ENCODE measurements around the gene ZNF780A. TPM values are rescaled to one million over a fixed set of nuclear protein-coding genes. Genes with fewer than 3 reads are reported as not detected.
"Not testable (repeated sequence)": the region's sequence is repeated elsewhere in the genome, so short reads cannot be mapped to it uniquely, and the experiment has no call there.

The ZNF780A gene
- polyA plus RNA-seq, 1 donor from 2014 or later: 7.4 TPM

DNA sequence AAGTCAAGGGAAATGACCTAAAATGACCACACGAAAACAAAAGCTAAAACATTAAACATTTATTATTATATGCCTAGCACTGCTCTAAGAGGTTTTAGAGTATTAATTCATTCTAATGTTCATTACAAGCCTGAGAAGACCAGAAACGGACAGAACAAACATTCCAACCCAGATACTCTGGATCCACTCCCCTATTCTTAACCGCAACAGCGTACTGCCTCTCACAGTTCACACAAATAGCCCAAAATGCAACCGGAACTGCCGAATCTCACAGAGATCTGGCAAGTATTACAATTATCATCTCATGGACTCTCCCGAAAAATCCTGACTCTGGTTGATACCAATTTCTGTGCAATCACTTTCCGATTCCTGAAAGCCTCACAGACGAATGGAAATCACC is 36.1 kb downstream of the ZNF780A start:
- H3K9ac ChIP-seq (ENCODE audit: low read length): no peak overlapping the region
- H3K79me2 ChIP-seq (replicated peaks; ENCODE audit: insufficient read depth, low read length): peaks cover 43% of the 10 kb centered on the region
- H3K27ac ChIP-seq (ENCODE audit: low read length): no peak overlapping the region

GRCh38 chr19:40053491-40053890 is 37.3 kb downstream of the ZNF780A start:
- H3K9me3 ChIP-seq (ENCODE audit: low read length): peaks cover 17% of the 10 kb centered on the region
- TF ChIP-seq SMC3 (conservative IDR thresholded peaks at IDR 0.05; ENCODE audit: poor library complexity) (no peak), RAD21 (conservative IDR thresholded peaks at IDR 0.05) (no peak), MXI1 (conservative IDR thresholded peaks at IDR 0.05; ENCODE audit: poor library complexity, severe bottlenecking) (no peak), EZH2 (IDR thresholded peaks at IDR 0.05; ENCODE audit: borderline replicate concordance, insufficient read depth, low read length, poor library complexity, severe bottlenecking) (no peak), POLR2AphosphoS5 (IDR thresholded peaks at IDR 0.05) (no peak), EP300 (conservative IDR thresholded peaks at IDR 0.05; ENCODE audit: poor library complexity, severe bottlenecking) (no peak), TAF1 (IDR thresholded peaks at IDR 0.05; ENCODE audit: low read depth) (no peak)
- TF ChIP-seq, protein P1, sequence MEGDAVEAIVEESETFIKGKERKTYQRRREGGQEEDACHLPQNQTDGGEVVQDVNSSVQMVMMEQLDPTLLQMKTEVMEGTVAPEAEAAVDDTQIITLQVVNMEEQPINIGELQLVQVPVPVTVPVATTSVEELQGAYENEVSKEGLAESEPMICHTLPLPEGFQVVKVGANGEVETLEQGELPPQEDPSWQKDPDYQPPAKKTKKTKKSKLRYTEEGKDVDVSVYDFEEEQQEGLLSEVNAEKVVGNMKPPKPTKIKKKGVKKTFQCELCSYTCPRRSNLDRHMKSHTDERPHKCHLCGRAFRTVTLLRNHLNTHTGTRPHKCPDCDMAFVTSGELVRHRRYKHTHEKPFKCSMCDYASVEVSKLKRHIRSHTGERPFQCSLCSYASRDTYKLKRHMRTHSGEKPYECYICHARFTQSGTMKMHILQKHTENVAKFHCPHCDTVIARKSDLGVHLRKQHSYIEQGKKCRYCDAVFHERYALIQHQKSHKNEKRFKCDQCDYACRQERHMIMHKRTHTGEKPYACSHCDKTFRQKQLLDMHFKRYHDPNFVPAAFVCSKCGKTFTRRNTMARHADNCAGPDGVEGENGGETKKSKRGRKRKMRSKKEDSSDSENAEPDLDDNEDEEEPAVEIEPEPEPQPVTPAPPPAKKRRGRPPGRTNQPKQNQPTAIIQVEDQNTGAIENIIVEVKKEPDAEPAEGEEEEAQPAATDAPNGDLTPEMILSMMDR (IDR thresholded peaks at IDR 0.05; ENCODE audit: poor library complexity, severe bottlenecking): no peak
- TF ChIP-seq, protein P2, sequence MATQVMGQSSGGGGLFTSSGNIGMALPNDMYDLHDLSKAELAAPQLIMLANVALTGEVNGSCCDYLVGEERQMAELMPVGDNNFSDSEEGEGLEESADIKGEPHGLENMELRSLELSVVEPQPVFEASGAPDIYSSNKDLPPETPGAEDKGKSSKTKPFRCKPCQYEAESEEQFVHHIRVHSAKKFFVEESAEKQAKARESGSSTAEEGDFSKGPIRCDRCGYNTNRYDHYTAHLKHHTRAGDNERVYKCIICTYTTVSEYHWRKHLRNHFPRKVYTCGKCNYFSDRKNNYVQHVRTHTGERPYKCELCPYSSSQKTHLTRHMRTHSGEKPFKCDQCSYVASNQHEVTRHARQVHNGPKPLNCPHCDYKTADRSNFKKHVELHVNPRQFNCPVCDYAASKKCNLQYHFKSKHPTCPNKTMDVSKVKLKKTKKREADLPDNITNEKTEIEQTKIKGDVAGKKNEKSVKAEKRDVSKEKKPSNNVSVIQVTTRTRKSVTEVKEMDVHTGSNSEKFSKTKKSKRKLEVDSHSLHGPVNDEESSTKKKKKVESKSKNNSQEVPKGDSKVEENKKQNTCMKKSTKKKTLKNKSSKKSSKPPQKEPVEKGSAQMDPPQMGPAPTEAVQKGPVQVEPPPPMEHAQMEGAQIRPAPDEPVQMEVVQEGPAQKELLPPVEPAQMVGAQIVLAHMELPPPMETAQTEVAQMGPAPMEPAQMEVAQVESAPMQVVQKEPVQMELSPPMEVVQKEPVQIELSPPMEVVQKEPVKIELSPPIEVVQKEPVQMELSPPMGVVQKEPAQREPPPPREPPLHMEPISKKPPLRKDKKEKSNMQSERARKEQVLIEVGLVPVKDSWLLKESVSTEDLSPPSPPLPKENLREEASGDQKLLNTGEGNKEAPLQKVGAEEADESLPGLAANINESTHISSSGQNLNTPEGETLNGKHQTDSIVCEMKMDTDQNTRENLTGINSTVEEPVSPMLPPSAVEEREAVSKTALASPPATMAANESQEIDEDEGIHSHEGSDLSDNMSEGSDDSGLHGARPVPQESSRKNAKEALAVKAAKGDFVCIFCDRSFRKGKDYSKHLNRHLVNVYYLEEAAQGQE (IDR thresholded peaks at IDR 0.05; ENCODE audit: borderline replicate concordance): no peak
- no peak overlapping the region for H2AFZ ChIP-seq (ENCODE audit: low read depth, low read length)
- no peak overlapping the region for H3K4me2 ChIP-seq (ENCODE audit: low read length)
- H3K4me3 ChIP-seq (ENCODE audit: low read length): peak overlapping the region; percentile 84
- no peaks in the 10 kb centered on the region for H3F3A ChIP-seq (ENCODE audit: insufficient read depth, low read length, poor library complexity, severe bottlenecking)
- peaks cover 4% of the 10 kb centered on the region for H3K36me3 ChIP-seq (ENCODE audit: insufficient read depth, low read length)
- H3K9me2 ChIP-seq (ENCODE audit: insufficient read depth, low read length): no peaks in the 10 kb centered on the region
- H3K27me3 ChIP-seq (ENCODE audit: insufficient read depth, low read depth, low read length): no peaks in the 10 kb centered on the region
- no peak overlapping the region for H3K27ac ChIP-seq (ENCODE audit: low read length)
- peaks cover 48% of the 10 kb centered on the region for H3K79me2 ChIP-seq (replicated peaks; ENCODE audit: insufficient read depth, low read length)
- H3K9ac ChIP-seq (ENCODE audit: low read length): no peak overlapping the region
- H4K20me1 ChIP-seq (ENCODE audit: insufficient read depth): no peaks in the 10 kb centered on the region

More for the DNA sequence above, 36.1 kb downstream of the ZNF780A start:
- peak overlapping the region; percentile 84 for H3K4me2 ChIP-seq (ENCODE audit: low read length)
- H3K4me3 ChIP-seq (ENCODE audit: low read length): peak overlapping the region; percentile 84
- H4K20me1 ChIP-seq (ENCODE audit: insufficient read depth): no peaks in the 10 kb centered on the region
- no peaks in the 10 kb centered on the region for H3K9me2 ChIP-seq (ENCODE audit: insufficient read depth, low read length)
- H3K9me3 ChIP-seq (ENCODE audit: low read length): peaks cover 25% of the 10 kb centered on the region
- no peak overlapping the region for H2AFZ ChIP-seq (ENCODE audit: low read depth, low read length)
- H3K27me3 ChIP-seq (ENCODE audit: insufficient read depth, low read depth, low read length): no peaks in the 10 kb centered on the region
- H3K36me3 ChIP-seq (ENCODE audit: insufficient read depth, low read length): peaks cover under 1% of the 10 kb centered on the region
- TF ChIP-seq EP300 (conservative IDR thresholded peaks at IDR 0.05; ENCODE audit: poor library complexity, severe bottlenecking): no peak
- no peaks in the 10 kb centered on the region for H3F3A ChIP-seq (ENCODE audit: insufficient read depth, low read length, poor library complexity, severe bottlenecking)

DNA sequence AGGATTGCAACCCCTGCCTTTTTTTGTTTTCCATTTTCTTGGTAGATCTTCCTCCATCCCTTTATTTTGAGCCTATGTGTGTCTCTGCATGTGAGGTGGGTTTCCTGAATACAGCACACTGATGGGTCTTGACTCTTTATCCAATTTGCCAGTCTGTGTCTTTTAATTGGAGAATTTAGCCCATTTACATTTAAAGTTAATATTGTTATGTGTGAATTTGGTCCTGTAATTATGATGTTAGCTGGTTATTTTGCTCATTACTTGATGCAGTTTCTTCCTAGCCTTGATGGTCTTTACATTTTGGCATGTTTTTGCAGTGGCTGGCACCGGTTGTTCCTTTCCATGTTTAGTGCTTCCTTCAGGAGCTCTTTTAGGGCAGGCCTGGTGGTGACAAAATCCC is 49.0 kb downstream of the ZNF780A start:
- not testable (repeated sequence) for H3K4me2 ChIP-seq (ENCODE audit: low read length); H3K27ac ChIP-seq (ENCODE audit: low read length); H3K27me3 ChIP-seq (ENCODE audit: insufficient read depth, low read depth, low read length); H3K9ac ChIP-seq (ENCODE audit: low read length); H3K4me3 ChIP-seq (ENCODE audit: low read length); H3F3A ChIP-seq (ENCODE audit: insufficient read depth, low read length, poor library complexity, severe bottlenecking); H3K9me2 ChIP-seq (ENCODE audit: insufficient read depth, low read length); H2AFZ ChIP-seq (ENCODE audit: low read depth, low read length); H3K79me2 ChIP-seq (replicated peaks; ENCODE audit: insufficient read depth, low read length); H4K20me1 ChIP-seq (ENCODE audit: insufficient read depth)
- Histone ChIP-seq H3K36me3 (ENCODE audit: insufficient read depth, low read length) (peaks cover 25% of the 10 kb centered on the region), H3K9me3 (ENCODE audit: low read length) (peaks cover 10% of the 10 kb centered on the region)

DNA sequence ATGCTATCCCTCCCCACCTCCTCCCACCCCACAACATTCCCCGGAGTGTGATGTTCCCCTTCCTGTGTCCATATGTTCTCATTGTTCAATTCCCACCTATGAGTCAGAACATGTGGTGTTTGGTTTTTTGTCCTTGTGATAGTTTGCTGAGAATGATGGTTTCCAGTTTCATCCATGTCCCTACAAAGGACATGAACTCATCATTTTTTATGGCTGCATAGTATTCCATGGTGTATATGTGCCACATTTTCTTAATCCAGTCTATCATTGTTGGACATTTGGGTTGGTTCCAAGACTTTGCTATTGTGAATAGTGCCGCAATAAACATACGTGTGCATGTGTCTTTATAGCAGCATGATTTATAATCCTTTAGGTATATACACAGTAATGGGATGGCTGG is 52.7 kb downstream of the ZNF780A start:
- H4K20me1 ChIP-seq (ENCODE audit: insufficient read depth); H3K4me2 ChIP-seq (ENCODE audit: low read length); H3K9ac ChIP-seq (ENCODE audit: low read length); H3F3A ChIP-seq (ENCODE audit: insufficient read depth, low read length, poor library complexity, severe bottlenecking); H2AFZ ChIP-seq (ENCODE audit: low read depth, low read length); H3K4me3 ChIP-seq (ENCODE audit: low read length); H3K27me3 ChIP-seq (ENCODE audit: insufficient read depth, low read depth, low read length); H3K27ac ChIP-seq (ENCODE audit: low read length); H3K79me2 ChIP-seq (replicated peaks; ENCODE audit: insufficient read depth, low read length); H3K9me2 ChIP-seq (ENCODE audit: insufficient read depth, low read length): not testable (repeated sequence)
- Histone ChIP-seq H3K36me3 (ENCODE audit: insufficient read depth, low read length) (peaks cover 30% of the 10 kb centered on the region), H3K9me3 (ENCODE audit: low read length) (peaks cover 23% of the 10 kb centered on the region)

All from neural cell (in vitro differentiated cells).